OCI-LY3 (cell line): ENCODE measurements around the gene APOL6.

Experiments
- CTCF ChIP-seq: fragments of 200-600, 300-600 bp; sonication (generic); IDR thresholded peaks from 2 replicates; pipeline ENCODE4 v1.5.1; 2014; ENCODE audit warnings: antibody characterized with exemption, low read length, low read depth
- EZH2phosphoT487 ChIP-seq: fragments of 200-600 bp; shearing (Covaris generic); IDR thresholded peaks from 2 replicates; pipeline ENCODE4 v1.6.1; 2018; ENCODE audit warnings: antibody characterized with exemption, mixed run types, low read depth

GRCh38 chr22:35609761-35610160, 38.5 kb upstream of the APOL6 start:
- no peak for TF ChIP-seq CTCF
- no peak for TF ChIP-seq EZH2phosphoT487
